Hepatocyte (in vitro differentiated cells): ENCODE results near the gene GRP. TPM values are rescaled to one million over a fixed set of nuclear protein-coding genes. Genes with fewer than 3 reads are reported as not detected.
"Not testable (repeated sequence)": the region's sequence is repeated elsewhere in the genome, so short reads cannot be mapped to it uniquely, and the experiment has no call there.

ENCODE experiments used
- DNase-seq: peaks from one replicate; pipeline ENCODE4 v3.0.0-alpha.2; 2016; ENCODE audit warnings: low spot score
- H2AFZ ChIP-seq: fragments of 200-600 bp; sonication (generic); 2 replicates; pipeline ENCODE4 v1.6.0; 2016; ENCODE audit warnings: antibody characterized with exemption, mild to moderate bottlenecking
- H3K27ac ChIP-seq: fragments of 200-600 bp; sonication (generic); 2 replicates; pipeline ENCODE4 v1.5.1; 2016; ENCODE audit warnings: mild to moderate bottlenecking
- H3K27me3 ChIP-seq: fragments of 200-600 bp; sonication (generic); 2 replicates; pipeline ENCODE4 v1.6.1; 2016
- H3K36me3 ChIP-seq: fragments of 200-600 bp; sonication (generic); replicated peaks from 2 replicates; pipeline ENCODE4 v1.5.1; 2016; ENCODE audit warnings: low read depth; ENCODE audit not compliant: insufficient read depth
- H3K4me1 ChIP-seq: fragments of 200-600 bp; sonication (generic); 2 replicates; pipeline ENCODE4 v1.5.1; 2016; ENCODE audit warnings: mild to moderate bottlenecking, moderate library complexity; ENCODE audit not compliant: insufficient read depth
- H3K4me2 ChIP-seq: fragments of 200-600 bp; sonication (generic); 2 replicates; pipeline ENCODE4 v1.6.0; 2016
- H3K4me3 ChIP-seq: fragments of 200-600 bp; sonication (generic); 2 replicates; pipeline ENCODE4 v1.5.1; 2016; ENCODE audit warnings: mild to moderate bottlenecking
- H3K79me2 ChIP-seq: fragments of 200-600 bp; sonication (generic); 2 replicates; pipeline ENCODE4 v1.6.0; 2017; ENCODE audit warnings: mild to moderate bottlenecking
- H3K9me2 ChIP-seq: fragments of 200-600 bp; sonication (generic); replicated peaks from 2 replicates; pipeline ENCODE4 v1.6.0; 2017; ENCODE audit warnings: mild to moderate bottlenecking; ENCODE audit not compliant: insufficient read depth
- H3K9me3 ChIP-seq: fragments of 200-600 bp; sonication (generic); 2 replicates; pipeline ENCODE4 v1.5.1; 2016; ENCODE audit warnings: low read depth, mild to moderate bottlenecking
- H4K20me1 ChIP-seq: fragments of 200-600 bp; sonication (generic); 2 replicates; pipeline ENCODE4 v1.6.0; 2016; ENCODE audit warnings: mild to moderate bottlenecking; ENCODE audit not compliant: insufficient read depth, poor library complexity, severe bottlenecking
- EZH2 ChIP-seq: fragments of 200-600 bp; sonication (generic); IDR thresholded peaks from 2 replicates; pipeline ENCODE4 v1.6.1; 2016; ENCODE audit warnings: antibody characterized with exemption, mild to moderate bottlenecking, borderline replicate concordance
- EZH2phosphoT487 ChIP-seq: fragments of 200-600 bp; sonication (generic); IDR thresholded peaks from one replicate; pipeline ENCODE4 v1.6.1; 2018; ENCODE audit warnings: antibody characterized with exemption, mild to moderate bottlenecking, low read depth, moderate library complexity; ENCODE audit not compliant: unreplicated experiment, severe bottlenecking
- WGBS: methylation state at CpG from one replicate; pipeline ENCODE4 v1.1.6; 2016; ENCODE audit warnings: low lambda C conversion rate; ENCODE audit errors: missing lambda C conversion rate; 5-methylcytosine and 5-hydroxymethylcytosine counted together
- polyA plus RNA-seq: library from polyadenylated mRNA; unstranded; fragments of >200 nt; fragmentation: Nextera tagmentation; extraction: Ambion mirVana; gene quantifications from 2 replicates; pipeline ENCODE4 v1.2.1, GENCODE V29; 2016
- total RNA-seq: library from RNA; depleted of rRNA; stranded (reverse); fragments of >200 nt; gene quantifications from 2 replicates; pipeline ENCODE4 v1.2.3, GENCODE V29; 2014
- TF ChIP-seq, protein P1 (sequence below): fragments of 200-600 bp; sonication (generic); IDR thresholded peaks from 2 replicates; pipeline ENCODE4 v1.5.1; 2016; ENCODE audit warnings: antibody characterized with exemption, mild to moderate bottlenecking; ENCODE audit not compliant: poor library complexity

Gene GRP
- total and polyA plus RNA-seq, 2 experiments from 2014 or later, result 0.71 to 2.6 TPM

- Histone ChIP-seq H4K20me1 (no peaks in the 10 kb centered on the region), H2AFZ (no peak overlapping the region), H3K36me3 (no peaks in the 10 kb centered on the region), H3K4me1 (no peaks in the 10 kb centered on the region), H3K27ac (no peak overlapping the region), H3K79me2 (no peaks in the 10 kb centered on the region), H3K4me3 (no peak overlapping the region), H3K4me2 (no peak overlapping the region), H3K27me3 (peaks cover 49% of the 10 kb centered on the region), H3K9me3 (no peaks in the 10 kb centered on the region), H3K9me2 (no peaks in the 10 kb centered on the region)
- WGBS, result 31% methylated on average over 5 of the region's 5 CpGs
- TF ChIP-seq, protein P1, sequence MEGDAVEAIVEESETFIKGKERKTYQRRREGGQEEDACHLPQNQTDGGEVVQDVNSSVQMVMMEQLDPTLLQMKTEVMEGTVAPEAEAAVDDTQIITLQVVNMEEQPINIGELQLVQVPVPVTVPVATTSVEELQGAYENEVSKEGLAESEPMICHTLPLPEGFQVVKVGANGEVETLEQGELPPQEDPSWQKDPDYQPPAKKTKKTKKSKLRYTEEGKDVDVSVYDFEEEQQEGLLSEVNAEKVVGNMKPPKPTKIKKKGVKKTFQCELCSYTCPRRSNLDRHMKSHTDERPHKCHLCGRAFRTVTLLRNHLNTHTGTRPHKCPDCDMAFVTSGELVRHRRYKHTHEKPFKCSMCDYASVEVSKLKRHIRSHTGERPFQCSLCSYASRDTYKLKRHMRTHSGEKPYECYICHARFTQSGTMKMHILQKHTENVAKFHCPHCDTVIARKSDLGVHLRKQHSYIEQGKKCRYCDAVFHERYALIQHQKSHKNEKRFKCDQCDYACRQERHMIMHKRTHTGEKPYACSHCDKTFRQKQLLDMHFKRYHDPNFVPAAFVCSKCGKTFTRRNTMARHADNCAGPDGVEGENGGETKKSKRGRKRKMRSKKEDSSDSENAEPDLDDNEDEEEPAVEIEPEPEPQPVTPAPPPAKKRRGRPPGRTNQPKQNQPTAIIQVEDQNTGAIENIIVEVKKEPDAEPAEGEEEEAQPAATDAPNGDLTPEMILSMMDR, result peak; percentile 84
- TF ChIP-seq EZH2phosphoT487, result no peak
- no peak for TF ChIP-seq EZH2
- peak; percentile 81 for DNase-seq
Measured at GRCh38 chr18:59249199-59249774, 29.3 kb downstream of the GRP start.

DNA sequence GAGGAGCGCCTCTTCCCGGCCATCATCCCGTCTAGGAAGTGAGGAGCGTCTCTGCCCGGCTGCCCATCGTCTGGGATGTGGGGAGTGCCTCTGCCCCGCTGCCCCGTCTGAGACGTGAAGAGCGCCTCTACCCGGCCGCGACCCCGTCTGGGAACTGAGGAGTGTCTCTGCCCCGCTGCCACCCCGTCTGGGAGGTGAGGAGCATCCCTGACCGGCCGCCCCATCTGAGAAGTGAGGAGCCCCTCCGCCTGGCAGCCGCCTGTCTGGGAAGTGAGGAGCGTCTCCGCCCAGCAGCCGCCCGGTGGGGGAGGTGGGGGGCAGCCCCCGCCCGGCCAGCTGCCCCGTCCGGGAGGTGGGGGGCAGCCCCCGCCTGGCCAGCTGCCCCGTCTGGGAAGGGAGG is 35.5 kb downstream of the GRP start:
- H3K9me2 ChIP-seq, H3K4me3 ChIP-seq, H4K20me1 ChIP-seq, H2AFZ ChIP-seq, H3K4me2 ChIP-seq, H3K27me3 ChIP-seq, H3K4me1 ChIP-seq, DNase-seq, H3K36me3 ChIP-seq, H3K79me2 ChIP-seq, H3K9me3 ChIP-seq, H3K27ac ChIP-seq: not testable (repeated sequence)
- WGBS, result no CpG with 5 or more reads among the region's 30 CpGs

- DNase-seq, H4K20me1 ChIP-seq, H3K4me3 ChIP-seq, H2AFZ ChIP-seq, H3K79me2 ChIP-seq, H3K4me1 ChIP-seq, H3K4me2 ChIP-seq, H3K9me3 ChIP-seq, H3K27ac ChIP-seq, H3K36me3 ChIP-seq, H3K9me2 ChIP-seq: not testable (repeated sequence)
- H3K27me3 ChIP-seq, result peaks cover 44% of the 10 kb centered on the region
- 54% methylated on average over 3 of the region's 3 CpGs for WGBS
Measured at GRCh38 chr18:59261842-59262241, 41.9 kb downstream of the GRP start.

DNA sequence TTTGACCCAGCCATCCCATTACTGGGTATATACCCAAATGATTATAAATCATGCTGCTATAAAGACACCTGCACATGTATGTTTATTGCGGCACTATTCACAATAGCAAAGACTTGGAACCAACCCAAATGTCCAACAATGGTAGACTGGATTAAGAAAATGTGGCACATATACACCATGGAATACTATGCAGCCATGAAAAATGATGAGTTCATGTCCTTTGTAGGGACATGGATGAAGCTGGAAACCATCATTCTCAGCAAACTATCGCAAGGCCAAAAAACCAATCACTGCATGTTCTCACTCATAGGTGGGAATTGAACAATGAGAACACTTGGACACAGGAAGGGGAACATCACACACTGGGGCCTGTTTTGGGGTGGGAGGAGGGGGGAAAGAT is 42.3 kb downstream of the GRP start:
- not testable (repeated sequence) for H2AFZ ChIP-seq, H3K9me2 ChIP-seq, H4K20me1 ChIP-seq, H3K4me2 ChIP-seq, DNase-seq, H3K79me2 ChIP-seq, H3K4me3 ChIP-seq, H3K36me3 ChIP-seq, H3K9me3 ChIP-seq, H3K27ac ChIP-seq, H3K4me1 ChIP-seq
- peaks cover 48% of the 10 kb centered on the region for H3K27me3 ChIP-seq
- WGBS, result 86% methylated on average over 1 of the region's 2 CpGs

- no peak overlapping the region for H2AFZ ChIP-seq
- no peaks in the 10 kb centered on the region for H3K9me2 ChIP-seq
- TF ChIP-seq EZH2phosphoT487 (no peak), EZH2 (no peak)
- TF ChIP-seq, protein P1, result no peak
- H3K27ac ChIP-seq, result no peak overlapping the region
- H3K4me2 ChIP-seq, result no peak overlapping the region
- H3K36me3 ChIP-seq, result no peaks in the 10 kb centered on the region
- no peaks in the 10 kb centered on the region for H3K9me3 ChIP-seq
- DNase-seq, result no peak
- no peaks in the 10 kb centered on the region for H4K20me1 ChIP-seq
- no peaks in the 10 kb centered on the region for H3K79me2 ChIP-seq
- H3K27me3 ChIP-seq, result peaks cover 62% of the 10 kb centered on the region
- H3K4me3 ChIP-seq, result no peak overlapping the region
- 14% methylated on average over 16 of the region's 16 CpGs for WGBS
- H3K4me1 ChIP-seq, result peaks cover 5% of the 10 kb centered on the region
Measured at GRCh38 chr18:59263661-59264060, 43.7 kb downstream of the GRP start.
